Trophoblast cell (in vitro differentiated cells and primary cell): ENCODE results near the gene HIVEP3.

Experiments used
- DNase-seq, 2 donors: peaks; one replicate each; pipeline ENCODE4 v3.0.0-alpha.2; 2016
- H2AFZ ChIP-seq: 2 replicates; pipeline ENCODE4 v1.6.1; 2013; ENCODE audit warnings: low read length, moderate library complexity, mild to moderate bottlenecking; ENCODE audit not compliant: insufficient read depth, poor library complexity
- H2AK5ac ChIP-seq: 2 replicates; pipeline ENCODE4 v1.6.1; 2013; ENCODE audit warnings: mild to moderate bottlenecking, low read length
- H2BK120ac ChIP-seq: 2 replicates; pipeline ENCODE4 v1.6.1; 2013; ENCODE audit warnings: low read length, mild to moderate bottlenecking, moderate library complexity; ENCODE audit not compliant: insufficient read depth, poor library complexity
- H2BK12ac ChIP-seq: 2 replicates; pipeline ENCODE4 v1.6.1; 2013; ENCODE audit warnings: mild to moderate bottlenecking, low read length, moderate library complexity
- H2BK5ac ChIP-seq: 2 replicates; pipeline ENCODE4 v1.6.1; 2013; ENCODE audit warnings: low read length, low read depth, moderate library complexity, mild to moderate bottlenecking; ENCODE audit not compliant: poor library complexity
- H3K14ac ChIP-seq: 2 replicates; pipeline ENCODE4 v1.6.1; 2013; ENCODE audit warnings: mild to moderate bottlenecking, low read length
- H3K18ac ChIP-seq: 2 replicates; pipeline ENCODE4 v1.6.1; 2013; ENCODE audit warnings: mild to moderate bottlenecking, low read length
- H3K23ac ChIP-seq: 2 replicates; pipeline ENCODE4 v1.6.1; 2013; ENCODE audit warnings: low read length
- H3K27ac ChIP-seq: 2 replicates; pipeline ENCODE4 v1.5.1; 2013; ENCODE audit warnings: low read depth, mild to moderate bottlenecking, inconsistent platforms, low read length, moderate library complexity
- H3K27me3 ChIP-seq: 2 replicates; pipeline ENCODE4 v1.6.1; 2013; ENCODE audit warnings: inconsistent platforms, mild to moderate bottlenecking, low read length, moderate library complexity; ENCODE audit not compliant: insufficient read depth
- H3K36me3 ChIP-seq, 2 experiments: 1 replicate in 1 of 2; 2 replicates in 1 of 2; pipeline ENCODE4 v1.6.1; 2013; ENCODE audit warnings: low read length in 2 of 2, mild to moderate bottlenecking in 2 of 2, moderate library complexity in 1 of 2; ENCODE audit not compliant: insufficient read depth in 2 of 2, control insufficient read depth in 1 of 2
- H3K4ac ChIP-seq: 2 replicates; pipeline ENCODE4 v1.6.1; 2013; ENCODE audit warnings: low read depth, mild to moderate bottlenecking, low read length, moderate library complexity
- H3K4me1 ChIP-seq, 2 experiments: 1 replicate in 1 of 2; 2 replicates in 1 of 2; pipeline ENCODE4 v1.6.1; 2013; ENCODE audit warnings: low read length in 2 of 2, mild to moderate bottlenecking in 2 of 2, moderate library complexity in 1 of 2; ENCODE audit not compliant: insufficient read depth in 2 of 2, control insufficient read depth in 1 of 2
- H3K4me2 ChIP-seq: 2 replicates; pipeline ENCODE4 v1.6.1; 2013; ENCODE audit warnings: inconsistent platforms, mild to moderate bottlenecking, low read length, moderate library complexity
- H3K4me3 ChIP-seq: 2 replicates; pipeline ENCODE4 v1.5.1; 2013; ENCODE audit warnings: mild to moderate bottlenecking, low read depth, low read length, inconsistent platforms
- H3K79me1 ChIP-seq: one replicate; pipeline ENCODE4 v1.6.1; 2013; ENCODE audit warnings: low read length
- H3K79me2 ChIP-seq: 2 replicates; pipeline ENCODE4 v1.6.1; 2013; ENCODE audit warnings: low read length, mild to moderate bottlenecking; ENCODE audit not compliant: control insufficient read depth, insufficient read depth, poor library complexity
- H3K9ac ChIP-seq: 2 replicates; pipeline ENCODE4 v1.6.1; 2013; ENCODE audit warnings: mild to moderate bottlenecking, low read length
- H3K9me3 ChIP-seq: 2 replicates; pipeline ENCODE4 v1.6.1; 2013; ENCODE audit warnings: low read depth, mild to moderate bottlenecking, control low read depth, inconsistent platforms, low read length; ENCODE audit not compliant: insufficient read depth
- H4K12ac ChIP-seq: 2 replicates; pipeline ENCODE4 v1.6.1; 2013; ENCODE audit warnings: low read depth, mild to moderate bottlenecking, low read length, moderate library complexity
- H4K8ac ChIP-seq: 2 replicates; pipeline ENCODE4 v1.6.1; 2013; ENCODE audit warnings: low read depth, mild to moderate bottlenecking, low read length, moderate library complexity
- H4K91ac ChIP-seq: one replicate; pipeline ENCODE4 v1.6.1; 2013; ENCODE audit warnings: low read depth, mild to moderate bottlenecking, low read length, moderate library complexity
- WGBS: extraction: QIAGEN DNeasy Blood & Tissue Kit; methylation state at CpG from one replicate; pipeline ENCODE4 v1.1.7; 2013; ENCODE audit warnings: missing lambda C conversion rate; ENCODE audit not compliant: insufficient read length, insufficient coverage; ENCODE audit errors: extremely low coverage; 5-methylcytosine and 5-hydroxymethylcytosine counted together

The HIVEP3 gene

GRCh38 chr1:41633764-41634163, 285.0 kb downstream of the HIVEP3 start:
- Histone ChIP-seq H4K8ac (no peak overlapping the region), H2BK120ac (no peak overlapping the region), H3K4ac (no peak overlapping the region), H3K4me3 (no peak overlapping the region), H3K18ac (no peak overlapping the region), H3K14ac (no peak overlapping the region), H3K79me1 (no peaks in the 10 kb centered on the region), H3K9ac (no peak overlapping the region), H3K27me3 (no peaks in the 10 kb centered on the region), H4K91ac (no peak overlapping the region), H2AFZ (no peak overlapping the region), H3K36me3 (no peaks in the 10 kb centered on the region), H3K23ac (no peak overlapping the region), H3K79me2 (no peaks in the 10 kb centered on the region), H3K4me2 (no peak overlapping the region), H3K4me1 (no peaks in the 10 kb centered on the region), H2BK12ac (no peak overlapping the region), H2AK5ac (no peak overlapping the region), H3K9me3 (no peaks in the 10 kb centered on the region), H2BK5ac (no peak overlapping the region), H4K12ac (no peak overlapping the region), H3K27ac (no peak overlapping the region)
- WGBS, result no CpG with 5 or more reads among the region's 5 CpGs
- DNase-seq, result peak in 1 of 2 donors; percentile 60

- Histone ChIP-seq H3K27ac (no peak overlapping the region), H3K4me1 (no peaks in the 10 kb centered on the region), H3K9ac (no peak overlapping the region), H3K23ac (no peak overlapping the region), H2BK5ac (no peak overlapping the region), H2AK5ac (no peak overlapping the region), H3K9me3 (peaks cover 3% of the 10 kb centered on the region), H2BK12ac (no peak overlapping the region), H3K36me3 (no peaks in the 10 kb centered on the region), H3K4me3 (no peak overlapping the region), H4K91ac (no peak overlapping the region), H3K4ac (no peak overlapping the region), H3K14ac (no peak overlapping the region), H4K8ac (no peak overlapping the region), H3K27me3 (no peaks in the 10 kb centered on the region), H4K12ac (no peak overlapping the region), H2BK120ac (no peak overlapping the region), H3K79me2 (no peaks in the 10 kb centered on the region), H3K4me2 (no peak overlapping the region), H3K79me1 (no peaks in the 10 kb centered on the region), H3K18ac (no peak overlapping the region), H2AFZ (no peak overlapping the region)
- WGBS, result no CpG with 5 or more reads among the region's 14 CpGs
- no peak for DNase-seq
These were observed 285.7 kb downstream of the HIVEP3 start for GRCh38 chr1:41632781-41633575.

GRCh38 chr1:41631971-41632370, 286.8 kb downstream of the HIVEP3 start:
- H2BK12ac ChIP-seq, result no peak overlapping the region
- H3K14ac ChIP-seq, result no peak overlapping the region
- no peaks in the 10 kb centered on the region for H3K79me2 ChIP-seq
- DNase-seq, result no peak
- H3K23ac ChIP-seq, result no peak overlapping the region
- no peak overlapping the region for H4K12ac ChIP-seq
- WGBS, result no CpG with 5 or more reads among the region's 6 CpGs
- no peak overlapping the region for H3K9ac ChIP-seq
- H2AK5ac ChIP-seq, result no peak overlapping the region
- no peaks in the 10 kb centered on the region for H3K4me1 ChIP-seq
- H3K27me3 ChIP-seq, result no peaks in the 10 kb centered on the region
- H2BK120ac ChIP-seq, result no peak overlapping the region
- H3K4me3 ChIP-seq, result no peak overlapping the region
- no peak overlapping the region for H2AFZ ChIP-seq
- H3K27ac ChIP-seq, result no peak overlapping the region
- no peaks in the 10 kb centered on the region for H3K79me1 ChIP-seq
- no peaks in the 10 kb centered on the region for H3K36me3 ChIP-seq
- peaks cover 3% of the 10 kb centered on the region for H3K9me3 ChIP-seq
- H3K4ac ChIP-seq, result no peak overlapping the region
- no peak overlapping the region for H4K91ac ChIP-seq
- no peak overlapping the region for H3K4me2 ChIP-seq
- H2BK5ac ChIP-seq, result no peak overlapping the region
- H4K8ac ChIP-seq, result no peak overlapping the region
- no peak overlapping the region for H3K18ac ChIP-seq

GRCh38 chr1:41631154-41631553, 287.6 kb downstream of the HIVEP3 start:
- no peak overlapping the region for H3K23ac ChIP-seq
- H3K9ac ChIP-seq, result no peak overlapping the region
- H3K4me1 ChIP-seq, result peaks cover 0 to under 1% of the 10 kb centered on the region in 2 experiments
- H3K4me3 ChIP-seq, result no peak overlapping the region
- no peak overlapping the region for H3K18ac ChIP-seq
- no peak overlapping the region for H3K4me2 ChIP-seq
- WGBS, result no CpG with 5 or more reads among the region's 9 CpGs
- no peak overlapping the region for H2AK5ac ChIP-seq
- H3K14ac ChIP-seq, result no peak overlapping the region
- no peak overlapping the region for H2BK120ac ChIP-seq
- no peaks in the 10 kb centered on the region for H3K79me2 ChIP-seq
- H2BK5ac ChIP-seq, result no peak overlapping the region
- no peak overlapping the region for H2AFZ ChIP-seq
- H2BK12ac ChIP-seq, result no peak overlapping the region
- H3K36me3 ChIP-seq, result no peaks in the 10 kb centered on the region
- DNase-seq, result no peak
- no peak overlapping the region for H3K27ac ChIP-seq
- H3K27me3 ChIP-seq, result no peaks in the 10 kb centered on the region
- H3K4ac ChIP-seq, result no peak overlapping the region
- no peak overlapping the region for H4K12ac ChIP-seq
- no peaks in the 10 kb centered on the region for H3K79me1 ChIP-seq
- H4K8ac ChIP-seq, result no peak overlapping the region
- H4K91ac ChIP-seq, result no peak overlapping the region
- peaks cover 3% of the 10 kb centered on the region for H3K9me3 ChIP-seq
